GM12875 (cell line): Measurements from ENCODE around the gene FOXP1.

Experiments
- H3K4me3 ChIP-seq: one replicate; pipeline ENCODE4 v1.5.1; 2011; ENCODE audit warnings: low read depth, low read length, control low read depth
- CTCF ChIP-seq: IDR thresholded peaks from 2 replicates; pipeline ENCODE4 v1.5.1; 2011; ENCODE audit warnings: low read depth, mild to moderate bottlenecking, control low read depth, inconsistent platforms, low read length, moderate library complexity, borderline replicate concordance; ENCODE audit not compliant: insufficient read depth

Gene FOXP1

GRCh38 chr3:71361334-71361890 is 222.1 kb downstream of the FOXP1 start:
- no peak for TF ChIP-seq CTCF
- H3K4me3 ChIP-seq: no peak overlapping the region

GRCh38 chr3:71360764-71361163 is 222.8 kb downstream of the FOXP1 start:
- H3K4me3 ChIP-seq: no peak overlapping the region
- no peak for TF ChIP-seq CTCF

GRCh38 chr3:71360180-71360579 is 223.3 kb downstream of the FOXP1 start:
- TF ChIP-seq CTCF: no peak
- no peak overlapping the region for H3K4me3 ChIP-seq

GRCh38 chr3:71358243-71358642 is 225.3 kb downstream of the FOXP1 start:
- TF ChIP-seq CTCF: no peak
- H3K4me3 ChIP-seq: no peak overlapping the region

- TF ChIP-seq CTCF: no peak
These were observed 227.3 kb downstream of the FOXP1 start for GRCh38 chr3:71356265-71356664.

GRCh38 chr3:71355862-71356261 is 227.7 kb downstream of the FOXP1 start:
- H3K4me3 ChIP-seq: no peak overlapping the region
- TF ChIP-seq CTCF: no peak

More at GRCh38 chr3:71356265-71356664, 227.3 kb downstream of the FOXP1 start:
- H3K4me3 ChIP-seq: no peak overlapping the region

- no peak overlapping the region for H3K4me3 ChIP-seq
- no peak for TF ChIP-seq CTCF
These were observed 228.5 kb downstream of the FOXP1 start for GRCh38 chr3:71355037-71355436.
